Measurements from ENCODE around the gene FRAS1. TPM values are rescaled to one million over a fixed set of nuclear protein-coding genes. Genes with fewer than 3 reads are reported as not detected.

The FRAS1 gene
- total RNA-seq, 2 donors from 2014 or later: 2.0 to 7.1 TPM

DNA sequence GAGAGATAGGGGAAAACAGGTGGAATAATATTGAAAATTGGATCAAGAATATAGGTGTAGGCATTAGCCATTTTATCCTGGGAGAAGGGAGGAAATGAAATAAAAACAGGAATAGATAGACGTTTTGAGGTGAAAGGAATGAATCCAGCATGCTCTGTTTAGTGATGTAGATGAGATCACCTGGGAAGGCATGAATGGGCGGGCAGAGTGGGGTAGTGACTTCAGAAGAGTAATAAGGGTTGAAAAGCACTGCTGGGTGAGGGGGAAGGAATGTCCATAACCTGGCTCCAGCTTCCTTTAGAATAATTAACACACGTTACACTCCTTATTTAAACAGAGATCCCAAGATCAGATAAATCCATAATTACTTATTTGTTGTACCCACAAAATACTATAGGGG, 303.3 kb downstream of the FRAS1 start:
- Histone ChIP-seq H3K36me3 (no peaks in the 10 kb centered on the region), H3K9me3 (no peaks in the 10 kb centered on the region), H3K27ac (no peak overlapping the region), H3K4me1 (ENCODE audit: control insufficient read depth in 1 of 2, low read depth in 2 of 2) (no peaks in the 10 kb centered on the region), H3K4me3 (no peak overlapping the region), H3K27me3 (replicated peaks; ENCODE audit: insufficient read depth) (no peaks in the 10 kb centered on the region)
- DNase-seq (ENCODE audit: low spot score): no peak
- TF ChIP-seq, protein P1, sequence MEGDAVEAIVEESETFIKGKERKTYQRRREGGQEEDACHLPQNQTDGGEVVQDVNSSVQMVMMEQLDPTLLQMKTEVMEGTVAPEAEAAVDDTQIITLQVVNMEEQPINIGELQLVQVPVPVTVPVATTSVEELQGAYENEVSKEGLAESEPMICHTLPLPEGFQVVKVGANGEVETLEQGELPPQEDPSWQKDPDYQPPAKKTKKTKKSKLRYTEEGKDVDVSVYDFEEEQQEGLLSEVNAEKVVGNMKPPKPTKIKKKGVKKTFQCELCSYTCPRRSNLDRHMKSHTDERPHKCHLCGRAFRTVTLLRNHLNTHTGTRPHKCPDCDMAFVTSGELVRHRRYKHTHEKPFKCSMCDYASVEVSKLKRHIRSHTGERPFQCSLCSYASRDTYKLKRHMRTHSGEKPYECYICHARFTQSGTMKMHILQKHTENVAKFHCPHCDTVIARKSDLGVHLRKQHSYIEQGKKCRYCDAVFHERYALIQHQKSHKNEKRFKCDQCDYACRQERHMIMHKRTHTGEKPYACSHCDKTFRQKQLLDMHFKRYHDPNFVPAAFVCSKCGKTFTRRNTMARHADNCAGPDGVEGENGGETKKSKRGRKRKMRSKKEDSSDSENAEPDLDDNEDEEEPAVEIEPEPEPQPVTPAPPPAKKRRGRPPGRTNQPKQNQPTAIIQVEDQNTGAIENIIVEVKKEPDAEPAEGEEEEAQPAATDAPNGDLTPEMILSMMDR (IDR thresholded peaks at IDR 0.05): no peak
- no peak for ATAC-seq (ENCODE audit: insufficient number of reproducible peaks, low FRiP score, low read depth)

DNA sequence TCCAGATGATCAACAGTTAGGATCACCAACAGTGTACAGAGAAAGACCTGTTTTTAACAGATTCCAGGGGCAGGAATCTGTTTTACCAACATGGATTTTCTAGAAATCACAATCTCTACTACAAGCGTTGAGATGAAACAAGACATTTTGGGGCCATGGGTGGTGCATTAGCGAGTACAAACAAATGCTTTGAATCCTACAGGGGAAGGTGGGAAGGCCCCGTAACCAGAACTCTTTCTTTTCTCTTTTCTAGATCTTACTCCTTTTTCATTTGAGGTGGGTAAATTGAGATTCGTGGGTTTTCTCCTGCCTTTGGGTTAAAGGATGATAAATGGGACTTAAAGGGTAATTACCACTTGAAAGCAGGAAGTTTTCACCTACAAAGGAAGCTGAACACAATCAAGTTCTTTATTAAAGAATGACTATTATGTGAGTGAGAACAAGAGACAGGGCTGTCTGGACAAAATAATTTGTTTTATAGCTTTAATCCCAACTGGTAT, 304.5 kb downstream of the FRAS1 start:
- TF ChIP-seq, protein P1 (IDR thresholded peaks at IDR 0.05): no peak
- no peak for DNase-seq (ENCODE audit: low spot score)
- H3K4me3 ChIP-seq: no peak overlapping the region
- no peaks in the 10 kb centered on the region for H3K4me1 ChIP-seq (ENCODE audit: control insufficient read depth in 1 of 2, low read depth in 2 of 2)
- no peaks in the 10 kb centered on the region for H3K9me3 ChIP-seq
- H3K36me3 ChIP-seq: no peaks in the 10 kb centered on the region
- no peaks in the 10 kb centered on the region for H3K27me3 ChIP-seq (replicated peaks; ENCODE audit: insufficient read depth)
- H3K27ac ChIP-seq: no peak overlapping the region
- ATAC-seq (ENCODE audit: insufficient number of reproducible peaks, low FRiP score, low read depth): no peak

DNA sequence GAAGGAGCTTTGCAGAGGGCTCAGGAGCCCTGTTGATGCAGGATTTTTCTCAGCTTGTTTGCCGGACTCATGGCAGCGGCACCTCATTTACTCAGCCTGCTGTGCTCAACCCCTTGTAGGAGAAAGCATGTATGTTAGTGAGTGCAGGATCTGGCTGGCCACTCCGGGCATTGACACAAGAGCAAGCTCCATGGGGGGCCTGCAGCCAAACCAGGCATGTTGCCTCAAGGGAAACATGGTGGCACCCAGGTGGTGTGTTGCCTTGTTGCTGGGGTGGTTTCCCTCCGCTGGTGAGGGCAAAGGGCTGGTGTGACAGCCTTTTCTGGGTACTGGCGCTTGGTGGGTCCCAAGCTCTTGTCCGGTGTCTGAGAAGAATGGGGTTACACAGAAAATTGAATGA, 305.2 kb downstream of the FRAS1 start:
- Histone ChIP-seq H3K36me3 (no peaks in the 10 kb centered on the region), H3K27ac (no peak overlapping the region), H3K27me3 (replicated peaks; ENCODE audit: insufficient read depth) (no peaks in the 10 kb centered on the region), H3K4me3 (no peak overlapping the region), H3K4me1 (ENCODE audit: control insufficient read depth in 1 of 2, low read depth in 2 of 2) (no peaks in the 10 kb centered on the region), H3K9me3 (no peaks in the 10 kb centered on the region)
- no peak for ATAC-seq (ENCODE audit: insufficient number of reproducible peaks, low FRiP score, low read depth)
- DNase-seq (ENCODE audit: low spot score): no peak
- TF ChIP-seq, protein P1 (IDR thresholded peaks at IDR 0.05): no peak

DNA sequence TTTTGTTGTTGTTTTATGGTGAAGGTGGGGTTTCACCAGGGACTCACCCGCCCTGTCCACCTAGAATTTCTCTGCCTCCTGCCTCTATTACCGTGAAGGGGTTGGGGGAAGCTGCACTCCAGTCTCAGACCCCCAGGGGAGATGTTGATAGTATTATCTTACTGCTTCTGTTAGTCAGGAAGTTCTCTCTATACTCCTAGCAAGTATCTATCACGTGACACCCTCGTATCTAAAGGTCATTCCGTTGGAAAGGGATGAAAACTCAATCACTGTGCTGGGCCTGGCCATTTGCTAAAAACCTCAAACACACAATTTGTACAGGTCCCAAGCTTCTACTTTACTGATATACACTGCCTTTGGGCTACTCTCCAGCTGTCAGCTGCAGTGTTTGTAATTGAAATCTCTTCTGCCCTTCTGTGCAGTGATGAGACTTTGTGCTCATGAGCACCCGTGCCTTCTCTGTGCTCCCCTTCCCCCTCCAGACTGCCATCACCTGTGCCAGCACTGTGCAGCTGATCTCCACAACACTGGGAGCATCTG, 306.0 kb downstream of the FRAS1 start:
- Histone ChIP-seq H3K27ac (no peak overlapping the region), H3K4me3 (no peak overlapping the region), H3K9me3 (no peaks in the 10 kb centered on the region), H3K4me1 (ENCODE audit: control insufficient read depth in 1 of 2, low read depth in 2 of 2) (no peaks in the 10 kb centered on the region), H3K27me3 (replicated peaks; ENCODE audit: insufficient read depth) (no peaks in the 10 kb centered on the region), H3K36me3 (no peaks in the 10 kb centered on the region)
- TF ChIP-seq, protein P1 (IDR thresholded peaks at IDR 0.05): no peak
- DNase-seq (ENCODE audit: low spot score) (no peak), ATAC-seq (ENCODE audit: insufficient number of reproducible peaks, low FRiP score, low read depth) (no peak)

DNA sequence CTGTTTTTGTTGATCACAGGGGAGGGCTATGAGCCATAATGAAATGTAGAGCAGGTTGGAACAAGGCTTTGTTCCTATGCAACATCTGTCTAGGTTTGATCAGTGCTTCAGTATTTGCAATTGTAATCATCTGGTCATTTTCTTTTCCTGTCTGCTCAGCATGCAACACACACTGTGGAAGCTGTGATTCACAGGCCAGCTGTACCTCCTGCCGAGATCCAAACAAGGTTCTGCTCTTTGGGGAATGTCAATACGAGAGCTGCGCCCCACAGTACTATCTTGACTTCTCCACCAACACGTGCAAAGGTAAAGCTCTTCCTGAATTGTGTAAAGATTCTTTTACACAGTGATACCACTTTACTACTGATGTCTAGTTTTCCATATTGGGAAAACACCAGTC, 312.6 kb downstream of the FRAS1 start:
- Histone ChIP-seq H3K36me3 (no peaks in the 10 kb centered on the region), H3K27ac (no peak overlapping the region), H3K4me3 (no peak overlapping the region), H3K9me3 (no peaks in the 10 kb centered on the region), H3K4me1 (ENCODE audit: control insufficient read depth in 1 of 2, low read depth in 2 of 2) (no peaks in the 10 kb centered on the region), H3K27me3 (replicated peaks; ENCODE audit: insufficient read depth) (no peaks in the 10 kb centered on the region)
- DNase-seq (ENCODE audit: low spot score) (no peak), ATAC-seq (ENCODE audit: insufficient number of reproducible peaks, low FRiP score, low read depth) (no peak)
- TF ChIP-seq, protein P1 (IDR thresholded peaks at IDR 0.05): no peak

Data from thoracic aorta (tissue), 2 donors.